ENCODE data around the gene UQCC3. TPM values are rescaled to one million over a fixed set of nuclear protein-coding genes. Genes with fewer than 3 reads are reported as not detected.

The UQCC3 gene
- polyA plus RNA-seq, 10 donors: 4.5 to 8.3 (median 5.7) TPM

DNA sequence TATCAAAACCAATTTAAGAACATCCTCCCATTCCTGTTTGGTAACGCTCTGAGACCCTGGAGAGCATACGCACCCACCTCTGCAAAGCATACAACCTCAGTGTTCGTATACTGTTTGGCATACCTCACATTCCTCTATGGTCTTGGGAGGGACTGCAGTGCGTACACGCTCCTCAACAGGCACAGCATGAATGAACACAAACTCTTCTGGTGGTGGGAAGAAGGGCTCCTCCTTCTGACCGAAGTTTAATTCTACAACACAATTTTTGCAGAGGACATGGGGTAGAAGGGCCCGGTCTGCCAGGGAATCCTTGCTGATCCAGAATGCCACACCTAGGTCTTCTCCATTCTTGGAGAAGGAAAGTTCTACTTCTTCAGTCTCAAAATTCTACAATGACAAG, 50.5 kb downstream of the UQCC3 start:
- no peak for DNase-seq

Other genes starting within 250 kb of the UQCC3 start
- gene AHNAK, start 124.9 kb upstream of the UQCC3 start, polyA plus RNA-seq (ENCODE audit: insufficient read length in 10 of 10): 100 to 1,000 TPM; 269 to 408 (median 312) TPM
- 1,000 to 10,000 TPM; 2,727 to 3,805 (median 3,280) TPM for gene EEF1G, start 97.8 kb upstream of the UQCC3 start, polyA plus RNA-seq (ENCODE audit: insufficient read length in 10 of 10)
- 10 to 100 TPM; 11.6 to 17.7 (median 13.8) TPM for gene TUT1, start 80.2 kb upstream of the UQCC3 start, polyA plus RNA-seq (ENCODE audit: insufficient read length in 10 of 10)
- 10 to 100 TPM; 36.9 to 56.4 (median 44.1) TPM for gene MTA2, start 69.8 kb upstream of the UQCC3 start, polyA plus RNA-seq (ENCODE audit: insufficient read length in 10 of 10)
- gene EML3, start 58.9 kb upstream of the UQCC3 start, polyA plus RNA-seq (ENCODE audit: insufficient read length in 10 of 10): 10 to 100 TPM; 11.9 to 25.3 (median 17.7) TPM
- gene ROM1, start 58.4 kb upstream of the UQCC3 start, polyA plus RNA-seq (ENCODE audit: insufficient read length in 10 of 10): 1 to 10 TPM in 8 of 10 donors, under 1 TPM in 2; 0.69 to 2.4 (median 1.6) TPM
- gene B3GAT3, start 49.7 kb upstream of the UQCC3 start, polyA plus RNA-seq (ENCODE audit: insufficient read length in 10 of 10): 10 to 100 TPM; 13.3 to 22.3 (median 18.7) TPM
- 100 to 1,000 TPM; 145 to 211 (median 165) TPM for gene GANAB, start 25.1 kb upstream of the UQCC3 start, polyA plus RNA-seq (ENCODE audit: insufficient read length in 10 of 10)
- gene INTS5, start 18.4 kb upstream of the UQCC3 start, polyA plus RNA-seq (ENCODE audit: insufficient read length in 10 of 10): 10 to 100 TPM in 6 of 10 donors, 1 to 10 TPM in 4; 9.0 to 13.9 (median 11.1) TPM
- 10 to 100 TPM; 30.0 to 44.8 (median 33.0) TPM for gene C11orf98, start 6.5 kb upstream of the UQCC3 start, polyA plus RNA-seq (ENCODE audit: insufficient read length in 10 of 10)
- 1 to 10 TPM; 1.8 to 4.9 (median 3.1) TPM for gene CSKMT, start 6.4 kb upstream of the UQCC3 start, polyA plus RNA-seq (ENCODE audit: insufficient read length in 10 of 10)
- gene LBHD1, start 594 bp downstream of the UQCC3 start, polyA plus RNA-seq (ENCODE audit: insufficient read length in 10 of 10): 1 to 10 TPM; 3.0 to 8.4 (median 6.6) TPM
- 100 to 1,000 TPM in 9 of 10 donors, 10 to 100 TPM in 1; 96.1 to 155 (median 130) TPM for gene UBXN1, start 7.4 kb downstream of the UQCC3 start, polyA plus RNA-seq (ENCODE audit: insufficient read length in 10 of 10)
- 10 to 100 TPM; 12.8 to 31.1 (median 20.4) TPM for gene LRRN4CL, start 17.9 kb downstream of the UQCC3 start, polyA plus RNA-seq (ENCODE audit: insufficient read length in 10 of 10)
- 10 to 100 TPM; 15.1 to 24.5 (median 22.0) TPM for gene BSCL2, start 35.8 kb downstream of the UQCC3 start, polyA plus RNA-seq (ENCODE audit: insufficient read length in 10 of 10)
- gene GNG3, start 36.0 kb downstream of the UQCC3 start, polyA plus RNA-seq (ENCODE audit: insufficient read length in 10 of 10): 1 to 10 TPM in 2 of 10 donors, under 1 TPM in 5, not detected in 3; 0.35 to 1.5 (median 0.66) TPM
- 10 to 100 TPM; 40.7 to 61.0 (median 47.6) TPM for gene HNRNPUL2, start 55.8 kb downstream of the UQCC3 start, polyA plus RNA-seq (ENCODE audit: insufficient read length in 10 of 10)
- gene TTC9C, start 56.8 kb downstream of the UQCC3 start, polyA plus RNA-seq (ENCODE audit: insufficient read length in 10 of 10): 10 to 100 TPM; 22.8 to 32.2 (median 30.1) TPM
- 1 to 10 TPM; 3.2 to 5.1 (median 3.9) TPM for gene ZBTB3, start 82.5 kb downstream of the UQCC3 start, polyA plus RNA-seq (ENCODE audit: insufficient read length in 10 of 10)
- gene POLR2G, start 89.9 kb downstream of the UQCC3 start, polyA plus RNA-seq (ENCODE audit: insufficient read length in 10 of 10): 100 to 1,000 TPM in 1 of 10 donors, 10 to 100 TPM in 9; 81.9 to 102 (median 89.2) TPM
- gene TAF6L, start 99.7 kb downstream of the UQCC3 start, polyA plus RNA-seq (ENCODE audit: insufficient read length in 10 of 10): 10 to 100 TPM; 11.5 to 16.6 (median 14.2) TPM
- gene TMEM179B, start 115.7 kb downstream of the UQCC3 start, polyA plus RNA-seq (ENCODE audit: insufficient read length in 10 of 10): 10 to 100 TPM; 24.7 to 29.1 (median 27.6) TPM
- 10 to 100 TPM; 10.6 to 17.0 (median 15.2) TPM for gene TMEM223, start 120.3 kb downstream of the UQCC3 start, polyA plus RNA-seq (ENCODE audit: insufficient read length in 10 of 10)
- 10 to 100 TPM; 59.6 to 85.7 (median 65.7) TPM for gene NXF1, start 133.8 kb downstream of the UQCC3 start, polyA plus RNA-seq (ENCODE audit: insufficient read length in 10 of 10)
- 10 to 100 TPM; 32.7 to 42.6 (median 35.0) TPM for gene STX5, start 160.4 kb downstream of the UQCC3 start, polyA plus RNA-seq (ENCODE audit: insufficient read length in 10 of 10)
- gene TEX54, start 161.2 kb downstream of the UQCC3 start, polyA plus RNA-seq (ENCODE audit: insufficient read length in 10 of 10): not detected
- 10 to 100 TPM; 25.5 to 35.1 (median 31.0) TPM for gene WDR74, start 167.9 kb downstream of the UQCC3 start, polyA plus RNA-seq (ENCODE audit: insufficient read length in 10 of 10)
- gene SLC3A2, start 209.2 kb downstream of the UQCC3 start, polyA plus RNA-seq (ENCODE audit: insufficient read length in 10 of 10): 10 to 100 TPM; 33.4 to 60.9 (median 42.8) TPM
- gene CHRM1, start 249.7 kb downstream of the UQCC3 start, polyA plus RNA-seq (ENCODE audit: insufficient read length in 10 of 10): under 1 TPM in 4 of 10 donors, not detected in 6; 0.05 to 0.49 (median 0.24) TPM